NCI-H1105 (cell line): ENCODE measurements around the gene CDH24.

Source experiments
- DNase-seq: peaks from one replicate; lab custom pipeline; 2025; lab: John Stamatoyannopoulos, UW

CDH24 gene

GRCh38 chr14:23060536-23061260 is 3.4 kb upstream of the CDH24 start:
- no peak for DNase-seq

GRCh38 chr14:23058654-23059504 is 1.6 kb upstream of the CDH24 start:
- no peak for DNase-seq

GRCh38 chr14:23057757-23058653 is 685 bp upstream of the CDH24 start:
- no peak for DNase-seq

- no peak for DNase-seq
Measured at GRCh38 chr14:23056145-23056955, 970 bp downstream of the CDH24 start.

GRCh38 chr14:23055621-23056144 is 1.6 kb downstream of the CDH24 start:
- DNase-seq = no peak

GRCh38 chr14:23055147-23055550 is 2.2 kb downstream of the CDH24 start:
- no peak for DNase-seq

- no peak for DNase-seq
Measured at GRCh38 chr14:23054000-23054811, 3.1 kb downstream of the CDH24 start.

GRCh38 chr14:23053426-23053825 is 3.9 kb downstream of the CDH24 start:
- no peak for DNase-seq

GRCh38 chr14:23052671-23053070 is 4.6 kb downstream of the CDH24 start:
- DNase-seq = no peak

GRCh38 chr14:23052182-23052623 is 5.1 kb downstream of the CDH24 start:
- DNase-seq = no peak

- no peak for DNase-seq
Measured at GRCh38 chr14:23051141-23052057, 5.9 kb downstream of the CDH24 start.

- DNase-seq = no peak
Measured at GRCh38 chr14:23049011-23049410, 8.3 kb downstream of the CDH24 start.

- DNase-seq = no peak
Measured at GRCh38 chr14:23047751-23048693, 9.3 kb downstream of the CDH24 start.

GRCh38 chr14:23047034-23047634 is 10.2 kb downstream of the CDH24 start:
- no peak for DNase-seq

- DNase-seq = no peak
Measured at GRCh38 chr14:23045419-23046357, 11.6 kb downstream of the CDH24 start.

- no peak for DNase-seq
Measured at GRCh38 chr14:23044840-23045239, 12.5 kb downstream of the CDH24 start.
